ENCODE measurements around the gene DNAH12.

GRCh38 chr3:57575966-57576626 is 32.0 kb upstream of the DNAH12 start:
- TF ChIP-seq CTCF (IDR thresholded peaks at IDR 0.05 in 4 of 5, conservative IDR thresholded peaks at IDR 0.05 in 1 of 5) = no peak
- TF ChIP-seq POLR2A (IDR thresholded peaks at IDR 0.05) = no peak
